Measurements from ENCODE around the gene SCYL1. TPM values are rescaled to one million over a fixed set of nuclear protein-coding genes. Genes with fewer than 3 reads are reported as not detected.

SCYL1 gene
- total and polyA plus RNA-seq, 12 donors, result 52.3 to 395 (median 148) TPM

DNA sequence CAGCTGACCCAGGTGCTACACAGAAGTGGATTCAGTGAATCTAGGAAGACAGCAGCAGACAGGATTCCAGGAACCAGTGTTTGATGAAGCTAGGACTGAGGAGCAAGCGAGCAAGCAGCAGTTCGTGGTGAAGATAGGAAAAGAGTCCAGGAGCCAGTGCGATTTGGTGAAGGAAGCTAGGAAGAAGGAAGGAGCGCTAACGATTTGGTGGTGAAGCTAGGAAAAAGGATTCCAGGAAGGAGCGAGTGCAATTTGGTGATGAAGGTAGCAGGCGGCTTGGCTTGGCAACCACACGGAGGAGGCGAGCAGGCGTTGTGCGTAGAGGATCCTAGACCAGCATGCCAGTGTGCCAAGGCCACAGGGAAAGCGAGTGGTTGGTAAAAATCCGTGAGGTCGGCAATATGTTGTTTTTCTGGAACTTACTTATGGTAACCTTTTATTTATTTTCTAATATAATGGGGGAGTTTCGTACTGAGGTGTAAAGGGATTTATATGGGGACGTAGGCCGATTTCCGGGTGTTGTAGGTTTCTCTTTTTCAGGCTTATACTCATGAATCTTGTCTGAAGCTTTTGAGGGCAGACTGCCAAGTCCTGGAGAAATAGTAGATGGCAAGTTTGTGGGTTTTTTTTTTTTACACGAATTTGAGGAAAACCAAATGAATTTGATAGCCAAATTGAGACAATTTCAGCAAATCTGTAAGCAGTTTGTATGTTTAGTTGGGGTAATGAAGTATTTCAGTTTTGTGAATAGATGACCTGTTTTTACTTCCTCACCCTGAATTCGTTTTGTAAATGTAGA, 24.3 kb upstream of the SCYL1 start:
- peaks cover 0 to 55% of the 10 kb centered on the region in 2 donors for H3K36me3 ChIP-seq (replicated peaks in 1 of 2)
- WGBS, 4 donors, result 0% methylated on average over 20 of the region's 20 CpGs
- intact Hi-C loops (cut with DNase I), result no loop called here
- peaks cover 20 to 25% of the 10 kb centered on the region in 2 donors for H3K4me1 ChIP-seq (replicated peaks in 1 of 2)
- peak in 6 of 7 donors; percentile 39 to 81 (median 64) for DNase-seq
- TF ChIP-seq CTCF (IDR thresholded peaks at IDR 0.05) (no peak), POLR2A (IDR thresholded peaks at IDR 0.05) (peak; percentile 82 to 83)
- H3K4me3 ChIP-seq, result peak overlapping the region; percentile 78 to 96 (median 90)
- H3K27ac ChIP-seq, result peak overlapping the region; percentile 93 to 99 (median 97)
- H3K27me3 ChIP-seq, result no peaks in the 10 kb centered on the region
- H3K9me3 ChIP-seq (replicated peaks in 1 of 3), result no peaks in the 10 kb centered on the region

- WGBS, 4 donors, result 0% methylated on average over 2 of the region's 2 CpGs
- intact Hi-C loops (cut with DNase I), result no loop called here
- peak overlapping the region; percentile 93 to 99 (median 97) for H3K27ac ChIP-seq
- no peak for DNase-seq
- no peaks in the 10 kb centered on the region for H3K27me3 ChIP-seq
- H3K4me1 ChIP-seq (replicated peaks in 1 of 2), result peaks cover 18 to 25% of the 10 kb centered on the region in 2 donors
- no peaks in the 10 kb centered on the region for H3K9me3 ChIP-seq (replicated peaks in 1 of 3)
- H3K4me3 ChIP-seq, result peak overlapping the region; percentile 78 to 96 (median 90)
- peaks cover 0 to 60% of the 10 kb centered on the region in 2 donors for H3K36me3 ChIP-seq (replicated peaks in 1 of 2)
- no peak for TF ChIP-seq CTCF (IDR thresholded peaks at IDR 0.05)
Measured at GRCh38 chr11:65501186-65501471, 23.8 kb upstream of the SCYL1 start.

- Histone ChIP-seq H3K27me3 (no peaks in the 10 kb centered on the region), H3K27ac (peak overlapping the region; percentile 93 to 99 (median 97)), H3K9me3 (replicated peaks in 1 of 3) (no peaks in the 10 kb centered on the region), H3K4me1 (replicated peaks in 1 of 2) (peaks cover 16 to 25% of the 10 kb centered on the region in 2 donors), H3K4me3 (peak overlapping the region; percentile 78 to 96 (median 90)), H3K36me3 (replicated peaks in 1 of 2) (peaks cover 0 to 63% of the 10 kb centered on the region in 2 donors)
- intact Hi-C loops (cut with DNase I), result no loop called here
- TF ChIP-seq CTCF (IDR thresholded peaks at IDR 0.05), result no peak
- TF ChIP-seq POLR2A (IDR thresholded peaks at IDR 0.05), result peak; percentile 48 to 77
- DNase-seq, result peak in 2 of 7 donors; percentile 16 to 37
- 0 to 1% (median 0%) methylated on average over 3 of the region's 3 CpGs for WGBS, 4 donors
Measured at GRCh38 chr11:65501472-65502273, 23.2 kb upstream of the SCYL1 start.

- Histone ChIP-seq H3K36me3 (replicated peaks in 1 of 2) (peaks cover 0 to 63% of the 10 kb centered on the region in 2 donors), H3K4me3 (peak overlapping the region; percentile 78 to 96 (median 90)), H3K27ac (peak overlapping the region; percentile 93 to 99 (median 97)), H3K27me3 (no peaks in the 10 kb centered on the region), H3K4me1 (replicated peaks in 1 of 2) (peaks cover 12 to 20% of the 10 kb centered on the region in 2 donors), H3K9me3 (replicated peaks in 1 of 3) (no peaks in the 10 kb centered on the region)
- DNase-seq, result no peak
- intact Hi-C loops (cut with DNase I), result no loop called here
- TF ChIP-seq CTCF (IDR thresholded peaks at IDR 0.05), result no peak
- no peak for TF ChIP-seq POLR2A (IDR thresholded peaks at IDR 0.05)
Measured at GRCh38 chr11:65502274-65502554, 22.7 kb upstream of the SCYL1 start.
